H7 (cell line): ENCODE results near the gene UBE2E1. TPM values are rescaled to one million over a fixed set of nuclear protein-coding genes. Genes with fewer than 3 reads are reported as not detected.

ENCODE experiments used
- DNase-seq: peaks from one replicate; pipeline ENCODE4 v3.0.0; 2012
- H3K27me3 ChIP-seq: 2 replicates; pipeline ENCODE4 v1.6.0; 2011; ENCODE audit warnings: mild to moderate bottlenecking, low read length; ENCODE audit not compliant: control insufficient read depth, insufficient read depth
- H3K36me3 ChIP-seq: replicated peaks from 2 replicates; pipeline ENCODE4 v1.5.1; 2011; ENCODE audit warnings: low read length; ENCODE audit not compliant: control insufficient read depth, insufficient read depth
- H3K4me3 ChIP-seq: 2 replicates; pipeline ENCODE4 v1.5.1; 2011; ENCODE audit warnings: low read depth, mild to moderate bottlenecking, control low read depth, low read length, moderate library complexity; ENCODE audit not compliant: insufficient read depth
- total RNA-seq: library from RNA; depleted of rRNA; stranded (reverse); fragments of >200 nt; shearing (Covaris generic); gene quantifications from 2 replicates; pipeline ENCODE4 v1.2.3, GENCODE V29; 2014; rRNA removed

The UBE2E1 gene
- total RNA-seq, 1 experiment from 2014 or later: 159 TPM

GRCh38 chr3:23926736-23927135 lies 121.0 kb downstream of the UBE2E1 start:
- H3K36me3 ChIP-seq: no peaks in the 10 kb centered on the region
- H3K27me3 ChIP-seq: no peaks in the 10 kb centered on the region
- DNase-seq: no peak
- H3K4me3 ChIP-seq: no peak overlapping the region

DNA sequence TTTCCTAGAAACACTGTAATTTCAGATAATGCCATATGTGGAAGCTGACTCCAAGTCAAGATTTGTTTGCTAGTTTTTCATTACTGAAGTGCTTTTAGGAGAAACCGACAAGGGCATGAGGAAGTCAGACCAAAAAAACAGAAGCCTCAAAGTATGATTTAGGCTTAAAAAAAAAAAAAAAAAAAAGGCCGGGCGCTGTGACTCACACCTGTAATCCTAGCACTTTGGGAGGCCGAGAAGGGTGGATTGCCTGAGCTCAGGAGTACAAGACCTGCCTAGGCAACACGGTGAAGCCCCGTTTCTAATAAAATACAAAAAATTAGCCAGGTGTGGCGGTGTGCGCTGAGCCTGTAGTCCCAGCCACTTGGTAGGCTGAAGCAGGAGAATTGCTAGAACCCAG lies 122.8 kb downstream of the UBE2E1 start:
- DNase-seq: no peak
- no peaks in the 10 kb centered on the region for H3K27me3 ChIP-seq
- H3K4me3 ChIP-seq: no peak overlapping the region
- no peaks in the 10 kb centered on the region for H3K36me3 ChIP-seq

DNA sequence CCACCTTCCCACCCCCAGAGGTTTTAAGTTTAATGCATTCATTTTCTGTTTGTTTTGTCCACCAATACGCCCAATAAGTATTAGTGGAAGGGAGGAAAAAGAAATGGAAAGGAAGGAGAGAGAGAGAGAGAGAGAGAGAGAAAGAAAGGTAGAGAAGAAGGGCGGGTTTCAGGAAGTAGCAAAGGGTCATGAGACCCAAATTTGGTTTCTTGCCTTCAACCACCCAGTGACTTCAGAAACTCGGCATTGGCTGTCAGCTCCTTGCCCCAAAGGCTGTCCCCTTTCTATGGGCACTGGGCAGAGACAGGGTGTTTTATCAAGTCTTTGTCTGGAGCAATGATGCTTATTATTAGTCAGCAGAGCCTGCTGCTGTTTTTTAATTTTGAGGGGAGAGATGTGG lies 125.8 kb downstream of the UBE2E1 start:
- H3K36me3 ChIP-seq: no peaks in the 10 kb centered on the region
- no peak for DNase-seq
- H3K4me3 ChIP-seq: no peak overlapping the region
- no peaks in the 10 kb centered on the region for H3K27me3 ChIP-seq

- H3K4me3 ChIP-seq: no peak overlapping the region
Observed at GRCh38 chr3:23932571-23932970, 126.8 kb downstream of the UBE2E1 start.

GRCh38 chr3:23934253-23934652 lies 128.5 kb downstream of the UBE2E1 start:
- Histone ChIP-seq H3K27me3 (no peaks in the 10 kb centered on the region), H3K36me3 (no peaks in the 10 kb centered on the region), H3K4me3 (no peak overlapping the region)
- no peak for DNase-seq

More at GRCh38 chr3:23932571-23932970, 126.8 kb downstream of the UBE2E1 start:
- no peaks in the 10 kb centered on the region for H3K36me3 ChIP-seq
- no peak for DNase-seq
- no peaks in the 10 kb centered on the region for H3K27me3 ChIP-seq

- H3K36me3 ChIP-seq: no peaks in the 10 kb centered on the region
- H3K27me3 ChIP-seq: no peaks in the 10 kb centered on the region
- H3K4me3 ChIP-seq: no peak overlapping the region
- no peak for DNase-seq
Observed at GRCh38 chr3:23937296-23937695, 131.5 kb downstream of the UBE2E1 start.

GRCh38 chr3:23938688-23939087 lies 132.9 kb downstream of the UBE2E1 start:
- DNase-seq: no peak
- no peak overlapping the region for H3K4me3 ChIP-seq
- H3K36me3 ChIP-seq: no peaks in the 10 kb centered on the region
- H3K27me3 ChIP-seq: no peaks in the 10 kb centered on the region

GRCh38 chr3:23940775-23941174 lies 135.0 kb downstream of the UBE2E1 start:
- DNase-seq: no peak
- Histone ChIP-seq H3K4me3 (no peak overlapping the region), H3K27me3 (no peaks in the 10 kb centered on the region), H3K36me3 (no peaks in the 10 kb centered on the region)

Other genes with a start within 250 kb of the UBE2E1 start
- 7.8 and 9.6 TPM in 2 replicates for gene NKIRAS1, start 111.0 kb downstream of the UBE2E1 start, total RNA-seq
- gene RPL15, start 111.2 kb downstream of the UBE2E1 start, total RNA-seq: 2,757 and 2,781 TPM in 2 replicates
- 9.5 and 13.3 TPM in 2 replicates for gene NR1D2, start 139.3 kb downstream of the UBE2E1 start, total RNA-seq